Vagina (tissue), 2 donors: ENCODE results near the gene SH2D1B. TPM values are rescaled to one million over a fixed set of nuclear protein-coding genes. Genes with fewer than 3 reads are reported as not detected.
"Not testable (repeated sequence)": the region's sequence is repeated elsewhere in the genome, so short reads cannot be mapped to it uniquely, and the experiment has no call there.

ENCODE experiments used
- DNase-seq, 2 donors: peaks; one replicate each; pipeline ENCODE4 v3.0.0-alpha.2; 2017; ENCODE audit errors: extremely low spot score in 2 of 2
- H3K27ac ChIP-seq: fragments of 200-600 bp; sonication (generic); one replicate; pipeline ENCODE4 v1.5.1; 2019
- H3K27me3 ChIP-seq: fragments of 200-600 bp; sonication (generic); one replicate; pipeline ENCODE4 v1.5.1; 2019
- H3K36me3 ChIP-seq, 2 donors: fragments of 200-600 bp; sonication (generic); one replicate each; pipeline ENCODE4 v1.5.1; 2017 to 2019
- H3K4me1 ChIP-seq: fragments of 200-600 bp; sonication (generic); one replicate; pipeline ENCODE4 v1.5.1; 2019
- H3K4me3 ChIP-seq, 2 donors: fragments of 200-600 bp; sonication (generic); 1 replicate in 1 of 2; 2 replicates in 1 of 2; pipeline ENCODE4 v1.5.1; 2016 to 2019
- H3K9me3 ChIP-seq: fragments of 200-600 bp; sonication (generic); one replicate; pipeline ENCODE4 v1.5.1; 2019
- POLR2A ChIP-seq, 2 donors: fragments of 450-650 bp; IDR thresholded peaks; one replicate each; pipeline ENCODE4 v1.6.1; 2017; ENCODE audit warnings: antibody characterized with exemption in 2 of 2, mild to moderate bottlenecking in 2 of 2, moderate library complexity in 2 of 2
- POLR2AphosphoS5 ChIP-seq, 2 donors: sonication (generic); formaldehyde crosslinking; IDR thresholded peaks; one replicate each; pipeline ENCODE4 v1.9.0; 2017; ENCODE audit warnings: antibody characterized with exemption in 2 of 2, mild to moderate bottlenecking in 2 of 2, low read depth in 1 of 2; ENCODE audit not compliant: insufficient read depth in 1 of 2
- intact Hi-C: fragments of 100-400 bp; cut with DNase I; formaldehyde crosslinking; loops from one replicate; pipeline ENCODE4 v1.15.1; 2023
- total RNA-seq: library from RNA; depleted of rRNA; stranded (reverse); fragments of >200 nt; gene quantifications from one replicate; pipeline ENCODE4 v1.2.3, GENCODE V29; 2016
- TF ChIP-seq, protein P1 (sequence below), 3 experiments: fragments of 450-650 bp in 2 of 3; fragments of 200-600 bp in 1 of 3; sonication (generic) in 1 of 3; IDR thresholded peaks; one replicate each; pipeline ENCODE4 v1.5.1; 2017 to 2019; ENCODE audit warnings: antibody characterized with exemption in 3 of 3, mild to moderate bottlenecking in 2 of 3, moderate library complexity in 2 of 3

Gene SH2D1B
- total RNA-seq, 1 donor from 2014 or later = not detected

DNA sequence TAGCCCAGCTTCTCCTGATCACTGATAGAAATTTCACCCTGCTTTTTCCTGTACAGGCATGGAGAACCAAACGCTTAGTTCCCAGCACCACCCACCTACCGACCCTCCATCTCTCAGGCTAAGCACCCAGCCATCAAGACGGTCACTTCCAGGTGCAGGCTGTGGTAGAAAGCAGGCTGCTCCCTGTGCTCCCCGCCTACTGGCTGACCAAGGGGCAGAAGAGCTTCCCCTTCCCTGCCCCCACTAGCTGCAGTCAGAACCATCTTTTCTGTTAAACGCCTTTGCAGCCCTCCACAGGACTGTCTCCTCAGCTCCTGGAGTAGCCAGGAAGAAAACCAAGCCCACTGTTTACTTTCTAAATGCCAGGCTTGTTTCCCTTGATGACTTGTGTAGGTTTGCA is 58.2 kb downstream of the SH2D1B start:
- Histone ChIP-seq H3K4me1 (peaks cover 12% of the 10 kb centered on the region), H3K4me3 (no peak overlapping the region), H3K9me3 (no peaks in the 10 kb centered on the region), H3K36me3 (no peaks in the 10 kb centered on the region), H3K27ac (no peak overlapping the region), H3K27me3 (no peaks in the 10 kb centered on the region)
- DNase-seq = no peak
- intact Hi-C loops = no loop called here
- TF ChIP-seq, protein P1, sequence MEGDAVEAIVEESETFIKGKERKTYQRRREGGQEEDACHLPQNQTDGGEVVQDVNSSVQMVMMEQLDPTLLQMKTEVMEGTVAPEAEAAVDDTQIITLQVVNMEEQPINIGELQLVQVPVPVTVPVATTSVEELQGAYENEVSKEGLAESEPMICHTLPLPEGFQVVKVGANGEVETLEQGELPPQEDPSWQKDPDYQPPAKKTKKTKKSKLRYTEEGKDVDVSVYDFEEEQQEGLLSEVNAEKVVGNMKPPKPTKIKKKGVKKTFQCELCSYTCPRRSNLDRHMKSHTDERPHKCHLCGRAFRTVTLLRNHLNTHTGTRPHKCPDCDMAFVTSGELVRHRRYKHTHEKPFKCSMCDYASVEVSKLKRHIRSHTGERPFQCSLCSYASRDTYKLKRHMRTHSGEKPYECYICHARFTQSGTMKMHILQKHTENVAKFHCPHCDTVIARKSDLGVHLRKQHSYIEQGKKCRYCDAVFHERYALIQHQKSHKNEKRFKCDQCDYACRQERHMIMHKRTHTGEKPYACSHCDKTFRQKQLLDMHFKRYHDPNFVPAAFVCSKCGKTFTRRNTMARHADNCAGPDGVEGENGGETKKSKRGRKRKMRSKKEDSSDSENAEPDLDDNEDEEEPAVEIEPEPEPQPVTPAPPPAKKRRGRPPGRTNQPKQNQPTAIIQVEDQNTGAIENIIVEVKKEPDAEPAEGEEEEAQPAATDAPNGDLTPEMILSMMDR (IDR thresholded peaks at IDR 0.05) = no peak
- no peak for TF ChIP-seq POLR2AphosphoS5 (IDR thresholded peaks at IDR 0.05; ENCODE audit: insufficient read depth in 1 of 2, low read depth in 1 of 2)
- no peak for TF ChIP-seq POLR2A (IDR thresholded peaks at IDR 0.05)

DNA sequence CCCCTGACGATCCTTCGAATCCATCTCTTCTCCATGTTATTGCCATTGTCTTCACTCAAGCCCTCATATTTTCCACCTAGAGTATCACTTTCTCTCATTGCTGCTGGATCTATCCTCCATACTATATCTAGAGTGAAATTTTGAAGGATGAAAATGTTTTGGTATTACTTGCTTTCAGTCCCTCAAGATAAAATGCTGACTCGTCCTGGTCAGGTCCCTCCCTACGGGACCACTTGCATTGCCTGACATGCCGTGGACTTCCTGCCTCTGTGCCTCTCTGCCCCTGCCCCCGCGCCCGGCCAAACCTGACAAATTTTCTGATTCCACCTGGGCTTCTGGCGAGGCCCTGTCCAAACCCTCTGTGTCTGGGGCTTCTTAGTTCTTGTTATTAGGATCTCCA is 58.9 kb downstream of the SH2D1B start:
- DNase-seq = no peak
- Histone ChIP-seq H3K4me3 (no peak overlapping the region), H3K36me3 (no peaks in the 10 kb centered on the region), H3K27me3 (no peaks in the 10 kb centered on the region), H3K27ac (no peak overlapping the region), H3K4me1 (peaks cover 12% of the 10 kb centered on the region), H3K9me3 (no peaks in the 10 kb centered on the region)
- TF ChIP-seq POLR2AphosphoS5 (IDR thresholded peaks at IDR 0.05; ENCODE audit: insufficient read depth in 1 of 2, low read depth in 1 of 2) (no peak), POLR2A (IDR thresholded peaks at IDR 0.05) (no peak)
- TF ChIP-seq, protein P1 (IDR thresholded peaks at IDR 0.05) = no peak
- intact Hi-C loops = no loop called here

DNA sequence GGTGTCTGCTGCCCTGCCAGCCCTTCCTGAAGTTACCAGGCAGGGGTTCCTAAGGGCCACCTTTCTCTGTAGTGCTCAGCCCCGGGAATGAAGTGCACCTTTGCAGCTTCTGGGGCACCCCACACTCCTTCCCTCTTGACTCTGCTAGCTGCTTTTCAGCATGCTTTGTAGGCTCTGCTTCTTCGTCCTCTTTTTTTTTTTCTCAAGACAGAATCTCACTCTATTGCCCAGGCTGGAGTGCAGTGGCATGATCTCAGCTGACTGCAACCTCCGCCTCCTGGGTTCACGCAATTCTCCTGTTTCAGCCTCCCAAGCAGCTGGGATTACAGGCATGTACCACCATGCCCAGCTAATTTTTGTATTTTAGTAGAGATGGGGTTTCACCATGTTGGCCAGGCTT is 60.1 kb downstream of the SH2D1B start:
- intact Hi-C loops, H3K27ac ChIP-seq, DNase-seq, H3K9me3 ChIP-seq, H3K4me3 ChIP-seq, H3K27me3 ChIP-seq, H3K36me3 ChIP-seq: not testable (repeated sequence)
- H3K4me1 ChIP-seq = peaks cover 12% of the 10 kb centered on the region

DNA sequence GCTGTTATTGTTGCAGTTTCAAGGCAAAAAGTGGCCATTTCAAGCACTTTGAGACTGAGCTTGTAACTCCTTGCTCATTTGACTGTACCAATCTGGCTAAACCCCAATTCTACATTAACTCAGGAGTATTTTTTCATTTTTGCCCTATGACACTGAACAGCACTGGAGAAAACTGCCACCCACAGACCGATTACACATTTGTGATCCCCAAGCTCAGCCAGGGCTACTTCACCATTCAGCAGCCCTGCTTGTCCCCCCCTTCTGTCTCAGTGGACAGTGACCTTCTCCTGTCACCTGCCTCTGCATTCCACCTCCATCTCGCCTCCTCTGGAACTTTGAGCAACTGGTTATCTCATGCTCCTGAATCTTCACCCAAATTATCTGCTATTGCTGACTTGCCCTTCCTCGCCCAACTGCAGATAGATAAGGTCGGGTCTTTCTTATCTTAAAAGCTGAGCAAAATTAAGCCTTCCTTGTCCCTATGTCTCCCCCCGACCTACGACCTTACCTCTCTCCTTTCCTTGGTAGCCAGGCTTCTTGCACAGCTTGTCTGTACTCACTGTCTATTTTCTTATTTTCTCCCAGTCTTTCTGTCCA is 60.6 kb downstream of the SH2D1B start:
- TF ChIP-seq, protein P1 (IDR thresholded peaks at IDR 0.05) = no peak
- TF ChIP-seq POLR2A (IDR thresholded peaks at IDR 0.05) = no peak
- no peak for TF ChIP-seq POLR2AphosphoS5 (IDR thresholded peaks at IDR 0.05; ENCODE audit: insufficient read depth in 1 of 2, low read depth in 1 of 2)
- Histone ChIP-seq H3K4me1 (peaks cover 12% of the 10 kb centered on the region), H3K9me3 (no peaks in the 10 kb centered on the region), H3K27ac (no peak overlapping the region), H3K36me3 (no peaks in the 10 kb centered on the region), H3K27me3 (no peaks in the 10 kb centered on the region), H3K4me3 (no peak overlapping the region)
- intact Hi-C loops = no loop called here
- DNase-seq = no peak

DNA sequence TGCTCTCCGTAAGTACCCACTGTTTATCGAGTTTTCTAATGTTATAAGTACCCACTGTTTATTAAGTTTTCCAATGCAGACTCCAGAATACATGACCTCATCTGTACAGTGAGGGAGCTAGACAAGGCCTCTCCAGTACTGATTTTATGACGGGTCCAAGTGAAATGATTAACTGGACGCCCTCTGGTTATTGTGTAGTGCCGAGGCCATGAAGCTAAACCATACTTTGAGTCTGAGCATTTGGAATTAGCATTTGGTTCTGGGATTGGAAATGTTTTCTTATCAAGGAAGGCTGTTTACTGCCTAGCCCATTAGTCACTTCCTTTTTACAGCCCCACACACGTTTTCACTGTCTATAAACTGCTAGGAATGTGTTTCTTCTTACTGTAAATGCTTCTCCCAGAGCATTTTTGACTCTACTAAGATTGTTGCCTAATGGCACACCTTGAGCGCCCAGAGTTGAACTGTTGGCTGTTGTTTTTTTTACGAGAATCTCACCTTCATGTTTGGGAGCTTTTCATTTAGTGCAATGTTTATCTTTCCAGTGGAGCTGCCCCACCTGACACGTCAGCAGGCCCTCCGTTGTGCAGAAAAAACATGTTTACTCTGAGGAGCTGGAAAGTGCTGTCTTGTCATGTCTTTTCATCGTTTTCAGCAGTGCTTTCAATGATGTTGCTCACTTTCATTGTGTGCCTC is 62.2 kb downstream of the SH2D1B start:
- intact Hi-C loops = no loop called here
- no peak for TF ChIP-seq POLR2A (IDR thresholded peaks at IDR 0.05)
- TF ChIP-seq, protein P1 (IDR thresholded peaks at IDR 0.05) = no peak
- TF ChIP-seq POLR2AphosphoS5 (IDR thresholded peaks at IDR 0.05; ENCODE audit: insufficient read depth in 1 of 2, low read depth in 1 of 2) = no peak
- Histone ChIP-seq H3K27me3 (no peaks in the 10 kb centered on the region), H3K4me3 (no peak overlapping the region), H3K36me3 (no peaks in the 10 kb centered on the region), H3K4me1 (peaks cover 12% of the 10 kb centered on the region), H3K9me3 (no peaks in the 10 kb centered on the region), H3K27ac (no peak overlapping the region)
- no peak for DNase-seq
